ENCODE data around the gene CCDC159.
A peak's percentile ranks its signal among the peaks of the same experiment; 100 is the strongest.
"Not testable (repeated sequence)": the region's sequence is repeated elsewhere in the genome, so short reads cannot be mapped to it uniquely, and the experiment has no call there.

CCDC159 gene, protein sequence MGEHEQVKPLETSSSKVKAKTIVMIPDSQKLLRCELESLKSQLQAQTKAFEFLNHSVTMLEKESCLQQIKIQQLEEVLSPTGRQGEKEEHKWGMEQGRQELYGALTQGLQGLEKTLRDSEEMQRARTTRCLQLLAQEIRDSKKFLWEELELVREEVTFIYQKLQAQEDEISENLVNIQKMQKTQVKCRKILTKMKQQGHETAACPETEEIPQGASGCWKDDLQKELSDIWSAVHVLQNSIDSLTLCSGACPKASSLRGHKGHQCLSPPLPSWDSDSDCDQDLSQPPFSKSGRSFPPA

DNA sequence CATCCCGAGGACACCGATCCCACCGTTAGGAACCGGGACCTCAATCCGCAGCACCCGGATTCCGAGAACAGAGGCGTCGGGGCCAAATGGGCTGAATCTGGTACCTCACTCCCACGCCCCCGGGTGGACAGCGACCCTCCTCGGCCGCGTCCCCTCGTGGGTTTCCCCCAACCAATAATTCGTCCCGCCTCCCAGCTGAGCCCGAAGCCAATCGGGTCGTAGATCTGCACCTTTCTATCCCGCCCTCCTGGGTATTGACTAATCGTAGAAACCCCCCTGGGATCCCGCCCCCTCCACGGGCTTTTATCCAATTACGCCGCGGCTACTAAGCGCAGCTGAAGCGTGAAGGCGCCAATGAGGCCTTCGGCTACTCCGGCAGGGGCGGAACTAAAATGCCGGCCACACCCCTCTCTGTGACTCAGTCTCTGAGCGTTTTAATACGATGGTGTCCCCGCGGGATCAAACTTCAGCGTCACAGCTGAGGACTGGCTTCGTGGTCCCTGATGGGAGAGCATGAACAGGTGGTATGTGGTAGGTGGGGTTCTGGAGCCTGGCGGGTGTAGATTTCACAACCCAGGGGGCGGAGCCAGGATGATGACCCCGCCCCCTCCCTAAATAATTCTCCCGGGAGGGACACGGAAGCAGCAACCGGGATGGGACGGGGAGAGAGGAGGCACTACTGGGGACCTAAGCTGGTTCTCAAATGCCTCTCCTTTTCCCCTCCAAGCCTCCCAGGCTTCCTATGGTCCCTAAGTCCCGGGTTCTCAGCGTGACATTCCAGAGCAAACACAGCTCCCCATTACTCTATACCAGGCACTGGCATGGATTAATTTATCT lies at the start of gene CCDC159, which contains the start of gene TMEM205:
Gene CCDC159 (plus strand): TSS at position 416 of the 837 bp plus-strand sequence. CDS start 88 bp downstream, at position 504.
Gene TMEM205 (minus strand): TSS at position 165 of the 837 bp plus-strand sequence. CDS start 649 bp downstream, outside the sequence.
- DNase-seq (ENCODE audit: low spot score), result peak; percentile 97

DNA sequence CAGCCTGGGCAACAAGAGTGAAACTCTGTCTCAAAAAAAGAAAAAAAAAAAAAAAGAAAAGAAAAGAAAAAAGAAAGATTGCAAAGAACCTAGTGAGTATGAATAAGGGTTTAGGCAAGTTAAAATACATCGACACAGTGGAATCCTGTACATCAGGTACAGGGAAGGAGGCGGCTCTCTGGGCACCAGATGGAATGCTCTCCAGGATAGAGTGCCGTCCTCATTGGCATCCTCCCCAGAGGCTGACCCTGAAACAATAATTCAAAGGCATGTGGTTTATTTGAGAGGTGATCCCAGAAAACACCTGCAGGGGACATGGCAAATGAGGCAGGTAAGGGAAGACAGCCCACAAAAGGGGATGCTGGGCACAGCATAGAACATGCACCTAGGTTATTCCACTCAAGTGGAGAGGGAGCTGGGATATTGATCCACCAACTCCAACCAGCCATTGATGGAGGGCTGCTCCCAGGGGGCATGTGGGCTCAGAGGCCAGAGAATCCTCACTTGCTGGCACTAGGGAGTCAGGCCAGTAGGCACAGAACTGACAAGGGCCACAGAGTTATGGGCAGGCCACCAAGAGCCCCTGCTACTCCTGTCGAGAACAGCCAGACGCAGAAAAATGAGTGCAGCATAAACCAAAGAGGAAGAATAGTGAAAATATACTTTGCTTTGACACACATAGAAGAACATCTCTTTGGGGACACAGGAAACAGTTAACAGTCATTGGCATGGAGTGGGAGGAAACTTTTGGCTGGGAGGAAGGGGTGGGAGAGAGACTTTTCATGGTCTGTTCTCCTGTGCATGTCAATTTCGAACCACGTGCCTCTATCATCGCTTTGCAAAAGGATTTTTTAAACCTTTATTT lies 46.1 kb upstream of the CCDC159 start:
- DNase-seq (ENCODE audit: low spot score), result no peak

DNA sequence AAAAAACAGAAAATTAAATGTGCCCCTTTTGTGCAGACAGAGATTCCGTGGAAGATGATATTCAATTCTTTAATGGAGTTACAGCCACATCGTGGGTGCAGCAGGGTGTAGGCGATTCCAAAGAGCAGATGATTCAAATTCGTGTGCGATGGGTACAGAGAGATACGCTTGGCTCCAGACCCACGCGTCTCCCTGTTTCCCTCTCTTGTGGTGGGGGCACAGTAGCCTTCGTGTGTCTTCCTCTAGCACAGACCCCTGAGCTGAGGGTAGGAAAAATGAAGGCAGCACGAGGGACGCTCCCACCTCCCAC lies 45.6 kb upstream of the CCDC159 start:
- no peak for DNase-seq (ENCODE audit: low spot score)

DNA sequence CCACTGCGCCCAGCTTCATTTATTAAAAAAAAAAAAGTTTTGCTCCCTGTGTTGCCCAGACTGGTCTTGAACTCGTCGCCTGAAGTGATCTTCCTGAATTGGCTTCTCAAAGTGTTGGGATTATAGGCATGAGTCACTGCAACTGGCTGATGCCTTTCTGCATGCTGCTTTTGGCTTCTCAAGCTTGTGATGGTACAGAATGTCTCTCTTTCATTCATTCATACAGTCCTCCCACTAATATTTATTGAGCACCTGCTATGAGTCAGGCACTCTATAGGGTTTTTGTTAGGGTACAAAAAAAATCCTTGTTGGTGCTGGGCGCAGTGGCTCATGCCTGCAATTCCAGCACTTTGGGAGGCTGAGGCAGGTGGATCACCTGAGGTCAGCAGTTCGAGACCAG lies 41.4 kb upstream of the CCDC159 start:
- no peak for DNase-seq (ENCODE audit: low spot score)

DNA sequence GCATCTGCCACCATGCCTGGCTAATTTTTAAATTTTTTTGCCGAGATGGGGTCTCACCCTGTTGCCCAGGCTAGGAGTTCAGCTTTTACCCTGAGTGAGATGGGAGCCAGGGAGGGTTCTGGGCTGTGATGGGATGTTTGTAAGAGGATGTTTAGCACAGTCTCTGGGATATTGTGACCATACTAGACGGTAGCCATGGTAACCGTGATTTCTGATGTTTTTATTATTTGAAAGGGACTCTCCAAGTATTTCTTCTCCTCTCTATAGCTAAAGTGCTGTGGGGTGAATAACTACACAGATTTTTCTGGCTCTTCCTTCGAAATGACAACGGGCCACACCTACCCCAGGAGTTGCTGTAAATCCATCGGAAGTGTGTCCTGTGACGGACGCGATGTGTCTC lies 40.0 kb upstream of the CCDC159 start:
- DNase-seq (ENCODE audit: low spot score), result no peak

DNA sequence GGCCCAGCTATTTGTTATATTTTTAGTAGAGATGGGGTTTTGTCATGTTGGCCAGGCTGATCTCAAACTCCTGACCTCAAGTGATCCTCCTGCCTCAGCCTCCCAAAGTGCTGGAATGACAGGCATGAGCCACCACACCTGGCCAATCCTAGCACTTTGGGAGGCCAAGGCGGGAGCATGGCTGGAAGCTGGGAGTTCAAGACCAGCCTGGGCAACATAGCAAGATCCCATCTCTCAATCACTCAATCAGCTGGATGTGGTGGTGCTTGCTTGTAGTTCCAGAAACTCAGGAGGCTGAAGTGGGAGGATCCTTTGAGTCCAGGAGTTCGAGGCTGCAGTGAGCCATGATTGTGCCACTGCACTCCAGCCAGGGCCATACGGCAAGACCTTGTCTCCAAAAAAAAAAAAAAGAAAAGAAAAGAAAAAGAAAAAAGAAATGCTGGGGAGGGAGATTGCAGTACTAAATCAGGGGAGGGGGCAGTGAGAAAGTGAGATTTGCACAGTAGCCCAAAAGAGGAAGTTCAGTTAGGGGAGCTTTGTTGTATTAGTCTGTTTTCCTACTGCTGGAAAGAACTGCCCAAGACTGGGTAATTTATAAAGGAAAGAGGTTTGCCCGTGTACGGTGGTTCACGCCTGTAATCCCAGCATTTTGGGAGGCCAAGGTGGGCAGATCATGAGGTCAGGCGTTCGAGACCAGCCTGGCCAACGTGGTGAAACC lies 25.9 kb upstream of the CCDC159 start:
- DNase-seq (ENCODE audit: low spot score), result not testable (repeated sequence)

DNA sequence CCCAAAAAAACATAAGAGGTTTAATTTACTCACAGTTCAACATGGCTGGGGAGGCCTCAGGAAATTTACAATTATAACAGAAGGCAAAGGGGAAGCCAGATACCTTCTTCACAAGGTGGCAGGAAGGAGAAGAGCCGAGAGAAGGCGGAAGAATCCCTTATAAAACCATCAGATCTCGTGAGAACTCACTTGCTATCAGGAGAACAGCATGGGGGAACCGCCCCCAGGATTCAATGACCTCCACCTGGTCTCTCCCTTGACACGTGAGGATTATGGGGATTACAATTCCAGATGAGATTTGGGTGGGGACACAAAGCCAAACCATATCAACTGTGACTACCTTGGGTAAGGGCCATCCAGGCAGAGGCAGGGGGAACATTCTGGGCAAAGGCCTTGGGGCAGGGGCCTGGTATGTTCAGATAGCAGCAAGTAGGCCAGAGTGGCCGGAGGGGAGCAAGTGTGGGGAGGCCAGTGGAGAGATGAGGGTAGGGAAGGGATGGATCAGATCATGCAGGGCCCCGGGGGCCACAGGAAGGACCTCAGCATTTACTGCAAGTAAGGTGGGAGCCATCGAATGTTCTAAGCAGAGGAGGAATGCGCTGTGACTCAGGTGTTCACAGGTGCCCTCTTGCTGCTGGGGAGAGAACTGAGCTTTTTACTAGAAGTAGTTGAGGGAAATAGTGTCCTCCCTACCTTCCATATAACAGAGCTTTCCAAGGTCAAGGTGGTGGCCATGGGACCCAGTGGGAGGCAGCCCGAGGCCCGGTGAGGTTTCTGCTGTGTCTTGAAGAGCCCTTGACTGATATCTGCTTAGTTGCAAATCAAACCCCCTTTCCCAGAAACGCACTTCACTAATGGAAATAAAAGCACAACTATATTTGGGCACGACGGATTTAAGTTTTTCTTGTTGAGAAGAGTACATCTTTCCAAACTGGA lies 24.9 kb upstream of the CCDC159 start:
- DNase-seq (ENCODE audit: low spot score), result no peak

DNA sequence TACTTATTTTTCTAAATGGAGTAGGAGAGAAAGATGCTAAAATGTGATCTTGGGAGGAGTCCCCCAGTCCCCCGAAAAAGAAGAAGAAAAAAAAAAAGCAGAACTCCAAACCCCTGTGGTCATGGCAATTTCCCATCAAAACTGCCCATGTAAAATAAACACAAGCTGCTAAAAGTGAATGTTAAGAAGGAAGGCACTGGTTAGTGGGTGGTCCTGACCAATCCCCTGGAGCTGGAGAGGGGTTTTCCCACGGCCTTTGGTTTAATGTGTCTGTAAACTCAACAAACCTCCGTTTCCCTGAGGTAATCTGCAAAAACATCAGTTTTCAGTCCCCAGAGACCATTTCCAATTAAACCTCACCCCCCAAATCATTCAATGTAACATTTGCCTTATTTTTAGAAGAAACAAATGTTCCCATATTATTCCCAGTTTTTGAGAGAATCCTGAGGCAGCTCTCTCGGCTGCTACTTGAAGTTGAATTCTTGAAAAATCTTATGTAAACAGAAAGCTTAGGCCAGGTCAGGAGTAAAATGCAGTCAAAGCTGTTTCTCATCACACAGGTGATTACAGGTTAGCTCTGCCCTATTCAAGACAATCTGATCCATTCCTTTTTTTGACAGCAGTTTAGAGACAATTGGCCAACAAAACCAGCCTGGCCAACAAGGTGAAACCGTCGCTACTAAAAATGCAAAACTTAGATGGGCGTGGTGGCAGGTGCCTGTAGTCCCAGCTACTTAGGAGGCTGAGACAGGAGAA lies 23.9 kb upstream of the CCDC159 start:
- no peak for DNase-seq (ENCODE audit: low spot score)

DNA sequence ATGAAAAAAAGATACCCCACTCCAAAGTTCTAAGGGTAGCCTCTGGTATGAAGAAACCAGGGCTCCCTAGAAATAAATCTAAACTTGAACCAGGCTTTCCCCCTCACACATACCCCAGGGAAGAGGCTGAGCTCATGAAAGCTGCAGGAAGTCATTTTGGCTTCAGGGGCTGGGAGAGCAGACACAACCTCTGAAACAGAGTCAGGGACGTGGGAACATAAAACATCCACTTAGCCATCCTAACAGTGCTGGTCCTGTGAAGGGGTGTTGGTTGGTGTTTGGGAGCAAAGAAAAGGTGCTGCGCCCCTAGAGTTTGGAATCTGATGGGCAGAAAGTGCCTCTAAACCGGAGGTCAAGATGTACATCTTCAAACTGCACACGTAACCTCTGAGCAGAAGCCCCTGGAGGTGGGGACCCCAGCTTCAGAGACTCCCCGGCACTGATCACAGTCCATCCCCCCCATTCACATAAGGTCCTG lies 22.7 kb upstream of the CCDC159 start:
- no peak for DNase-seq (ENCODE audit: low spot score)

DNA sequence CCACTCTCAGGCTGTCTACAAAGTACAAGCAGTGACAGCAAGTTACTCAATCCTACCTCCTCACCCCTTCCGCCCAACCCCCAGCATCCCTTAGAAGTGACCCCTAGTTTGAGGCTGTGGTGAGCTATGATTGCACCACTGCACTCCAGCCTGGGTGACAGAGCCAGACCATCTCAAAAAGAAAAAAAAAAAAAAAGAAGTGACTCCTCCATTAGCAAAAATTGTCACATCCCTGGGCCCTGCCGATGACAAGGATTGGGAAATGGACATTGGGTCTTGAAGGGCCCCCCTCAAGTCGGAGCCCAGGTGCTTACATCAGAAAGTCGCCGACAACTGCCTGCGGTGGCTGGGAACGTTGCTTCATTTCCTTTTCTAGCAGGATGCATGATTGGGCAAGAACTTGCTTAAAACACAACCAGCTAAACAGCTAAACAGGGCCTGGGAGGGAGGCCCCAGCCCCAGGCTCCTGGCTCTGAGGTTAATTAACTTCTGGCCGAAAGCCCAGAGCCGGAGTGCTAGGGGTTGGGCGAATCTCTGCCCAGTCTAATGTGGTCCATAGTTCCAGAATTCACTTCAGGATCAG lies 22.1 kb upstream of the CCDC159 start:
- DNase-seq (ENCODE audit: low spot score), result peak; percentile 89

DNA sequence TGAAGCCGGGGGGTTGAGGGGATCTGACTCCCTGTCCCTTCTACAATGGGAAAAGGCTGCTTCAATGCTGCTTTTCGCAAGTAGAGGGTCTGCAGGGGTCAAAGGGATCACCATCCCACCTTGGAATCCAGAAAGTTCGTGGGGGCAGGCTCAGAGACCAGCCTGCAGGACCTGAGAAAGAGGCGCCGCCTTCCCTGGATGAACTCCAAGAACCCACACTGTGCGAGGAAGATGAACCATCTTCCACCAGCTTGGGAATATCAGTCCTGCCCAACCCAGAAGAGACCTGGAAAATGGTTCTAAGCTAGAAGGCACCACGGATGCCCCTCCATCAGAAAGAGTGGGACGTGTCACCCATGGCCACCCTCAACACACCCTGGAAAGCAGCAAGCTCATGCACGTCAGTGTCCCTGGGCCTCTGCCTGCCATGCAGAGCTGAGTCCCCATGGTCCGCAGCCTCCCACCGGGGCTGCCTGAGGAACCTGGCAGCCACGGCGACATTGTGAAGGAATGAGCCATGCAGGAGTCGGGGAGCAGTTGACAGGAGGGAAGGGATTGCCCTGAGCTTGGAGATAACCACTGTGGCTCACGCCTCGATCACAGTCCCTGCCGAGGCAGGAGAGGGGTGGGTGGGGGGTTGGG lies 21.4 kb upstream of the CCDC159 start:
- no peak for DNase-seq (ENCODE audit: low spot score)

DNA sequence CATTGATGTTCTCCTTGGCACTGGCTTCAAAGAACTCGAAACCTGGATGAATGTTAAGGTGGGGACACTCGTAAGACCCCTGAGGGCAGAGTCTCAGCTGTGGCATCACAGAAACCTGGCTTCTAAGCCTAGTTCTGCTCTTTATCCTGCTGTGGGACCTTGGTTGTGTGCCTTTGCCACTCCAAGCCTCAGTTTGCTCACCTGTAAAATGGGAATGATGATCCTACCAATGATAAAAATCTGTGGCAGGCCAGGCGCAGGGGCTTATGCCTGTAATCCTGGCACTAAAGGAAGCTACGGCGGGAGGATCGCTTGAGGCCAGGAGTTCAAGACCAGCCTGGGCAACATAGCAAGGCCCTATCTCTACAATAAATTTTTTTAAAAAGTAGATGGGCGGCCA lies 20.8 kb upstream of the CCDC159 start:
- DNase-seq (ENCODE audit: low spot score), result no peak

DNA sequence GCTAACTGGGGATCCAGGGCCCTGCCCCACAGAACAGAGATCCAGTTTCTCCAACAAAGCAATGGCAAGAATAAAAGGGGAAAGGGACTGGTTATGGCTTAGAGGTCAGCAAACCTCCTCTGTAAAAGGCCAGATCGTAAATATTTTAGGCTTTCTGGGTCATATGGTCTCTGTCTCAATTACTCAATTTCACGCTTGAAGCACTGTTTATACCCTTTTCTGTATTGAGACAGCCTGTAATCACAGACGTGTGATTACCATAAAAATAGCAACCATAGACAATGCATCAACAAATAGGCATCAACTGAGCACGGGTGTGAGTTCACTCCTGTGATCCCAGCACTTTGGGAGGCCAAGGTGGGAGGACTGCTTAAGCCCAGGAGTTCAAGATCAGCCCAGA lies 16.2 kb upstream of the CCDC159 start:
- no peak for DNase-seq (ENCODE audit: low spot score)

DNA sequence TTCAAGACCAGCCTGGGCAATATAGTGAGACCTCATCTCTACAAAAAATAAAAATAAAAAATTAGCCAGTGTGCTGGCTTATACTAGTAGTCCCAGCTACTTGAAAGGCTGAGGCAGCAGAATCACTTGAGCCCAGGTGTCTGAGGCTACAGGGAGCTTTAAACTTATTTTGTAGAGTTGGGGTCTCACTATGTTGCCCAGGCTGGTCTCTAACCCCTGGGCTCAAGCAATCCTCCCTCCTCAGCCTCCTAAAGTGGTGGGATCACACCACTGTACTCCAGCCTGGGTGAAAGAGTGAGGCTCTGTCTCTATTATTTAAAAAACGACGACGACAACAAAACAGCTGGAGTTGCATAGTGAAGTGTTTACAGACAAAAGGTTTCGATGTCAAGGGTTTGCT lies 14.8 kb upstream of the CCDC159 start:
- DNase-seq (ENCODE audit: low spot score), result no peak

DNA sequence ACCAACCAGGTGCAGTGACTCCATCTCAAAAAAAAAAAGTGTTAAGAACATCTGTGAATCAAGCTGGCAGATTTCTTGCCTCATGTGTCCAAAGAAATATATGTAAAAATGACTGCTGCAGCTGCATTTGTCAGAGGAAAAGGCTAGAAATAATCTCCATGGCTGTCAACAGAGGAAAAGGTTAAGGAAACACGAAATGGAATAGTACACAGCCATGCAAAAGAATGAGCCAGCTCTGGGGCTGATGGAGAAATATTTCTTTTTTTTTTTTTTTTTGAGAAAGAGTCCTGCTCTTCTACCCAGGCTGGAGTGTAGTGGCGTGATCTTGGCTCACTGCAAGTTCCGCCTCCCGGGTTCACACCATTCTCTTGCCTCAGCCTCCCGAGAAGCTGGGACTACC lies 13.5 kb upstream of the CCDC159 start:
- DNase-seq (ENCODE audit: low spot score), result no peak

DNA sequence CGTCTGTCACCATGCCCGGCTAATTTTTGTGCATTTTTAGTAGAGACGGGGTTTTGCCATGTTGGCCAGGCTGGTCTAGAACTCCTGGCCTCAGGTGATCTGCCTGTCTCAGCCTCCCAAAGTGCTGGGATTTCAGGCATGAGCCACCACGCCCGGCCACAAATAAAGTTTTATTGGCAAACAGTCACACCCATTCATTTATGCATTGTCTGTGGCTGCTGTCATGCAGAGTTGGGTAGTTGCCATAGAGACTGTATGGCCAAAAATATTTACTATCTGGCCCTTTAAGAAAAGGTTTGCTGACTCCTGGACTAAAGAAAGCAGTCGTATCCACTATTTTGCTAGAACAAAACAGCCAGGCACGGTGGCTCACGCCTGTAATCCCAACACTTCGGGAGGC lies 12.5 kb upstream of the CCDC159 start:
- DNase-seq (ENCODE audit: low spot score), result not testable (repeated sequence)

DNA sequence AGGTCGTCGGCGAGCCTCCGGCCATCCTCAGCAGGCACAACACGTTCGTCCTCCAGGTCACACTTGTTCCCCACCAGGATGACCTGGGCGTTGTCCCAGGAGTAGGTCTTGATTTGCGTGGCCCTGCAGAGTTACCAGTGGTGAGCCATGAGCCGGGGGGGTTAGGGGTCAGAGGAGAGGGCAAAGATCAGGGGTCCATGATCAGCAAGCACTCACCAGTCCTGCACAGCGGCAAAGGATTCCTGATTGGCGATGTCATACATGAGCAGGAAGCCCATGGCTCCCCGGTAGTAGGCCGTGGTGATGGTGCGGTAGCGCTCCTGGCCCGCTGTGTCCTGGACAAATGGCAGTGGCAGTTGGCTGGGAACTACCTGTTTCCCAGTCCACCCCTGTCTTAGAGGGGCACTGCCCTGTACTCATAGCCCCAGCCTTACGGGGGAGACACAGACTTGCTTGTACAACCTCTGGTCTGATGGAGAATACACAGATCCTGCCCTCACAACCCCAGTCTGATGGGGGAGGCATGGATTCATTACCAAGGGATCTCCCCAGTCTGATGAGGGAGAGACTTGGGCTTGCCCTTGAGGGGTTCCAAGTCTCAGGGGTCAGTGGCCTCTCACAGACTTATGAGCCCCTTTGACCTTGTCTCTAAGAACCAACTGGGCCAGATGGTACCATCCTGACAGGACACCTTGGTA lies 10.7 kb upstream of the CCDC159 start:
- DNase-seq (ENCODE audit: low spot score), result no peak

DNA sequence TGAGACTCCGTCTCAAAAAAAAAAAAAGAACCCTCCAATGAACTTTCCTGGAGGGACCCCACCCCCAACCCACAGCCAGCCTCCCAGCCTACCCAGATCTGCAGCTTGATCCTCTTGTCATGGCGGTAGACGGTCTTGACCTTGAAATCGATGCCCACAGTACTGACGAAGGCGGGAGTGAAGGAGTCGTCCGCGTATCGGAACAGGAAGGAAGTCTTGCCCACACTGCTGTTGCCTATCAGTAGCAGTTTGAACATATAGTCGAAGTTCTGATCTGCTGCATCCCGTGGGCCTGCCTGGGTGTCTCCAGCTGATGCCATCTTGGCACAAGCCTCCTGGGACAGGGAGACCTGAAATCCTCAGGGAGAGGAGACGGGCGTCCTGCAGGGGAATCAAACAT lies 9.2 kb upstream of the CCDC159 start:
- DNase-seq (ENCODE audit: low spot score), result no peak

All from AG08396 (cell line).